ENCODE results near the gene CCDC80.

The CCDC80 gene

GRCh38 chr3:112594856-112595255 lies 46.1 kb downstream of the CCDC80 start:
- Histone ChIP-seq H3K36me3 (ENCODE audit: control insufficient read depth, insufficient read depth, low read length) (no peaks in the 10 kb centered on the region), H3K9me3 (ENCODE audit: control insufficient read depth, low read length) (no peaks in the 10 kb centered on the region), H3K4me3 (ENCODE audit: insufficient read depth, low read depth, low read length) (no peak overlapping the region), H3K4me1 (ENCODE audit: control insufficient read depth, insufficient read depth, low read length) (no peaks in the 10 kb centered on the region), H3K27me3 (ENCODE audit: control insufficient read depth, insufficient read depth, low read length, poor library complexity, severe bottlenecking) (no peaks in the 10 kb centered on the region), H3K27ac (ENCODE audit: insufficient read depth, low read depth, low read length, poor library complexity, severe bottlenecking) (no peak overlapping the region)
- 96 to 100% methylated on average over 1 to 2 of the region's 2 CpGs for WGBS, 2 experiments

DNA sequence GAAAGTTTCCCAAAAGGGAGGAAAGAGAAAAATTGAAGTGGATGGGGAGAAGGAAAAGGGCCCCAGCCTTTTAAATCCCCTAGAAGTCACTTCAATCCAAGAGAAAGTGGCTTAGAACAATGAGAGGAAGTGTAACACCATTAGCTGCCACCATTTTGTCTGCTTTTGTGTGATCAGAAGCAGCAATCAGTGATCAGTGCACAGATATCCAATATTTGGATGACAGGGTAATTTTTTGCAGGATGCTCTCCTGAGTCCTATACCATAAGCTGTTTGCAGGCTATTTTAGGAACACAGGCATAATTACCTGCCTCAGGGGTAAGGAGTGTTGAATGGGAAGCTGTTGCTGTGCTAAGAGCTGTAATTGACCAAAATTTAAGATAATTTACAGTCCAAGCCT lies 47.7 kb downstream of the CCDC80 start:
- no peaks in the 10 kb centered on the region for H3K27me3 ChIP-seq (ENCODE audit: control insufficient read depth, insufficient read depth, low read length, poor library complexity, severe bottlenecking)
- H3K36me3 ChIP-seq (ENCODE audit: control insufficient read depth, insufficient read depth, low read length): no peaks in the 10 kb centered on the region
- H3K9me3 ChIP-seq (ENCODE audit: control insufficient read depth, low read length): no peaks in the 10 kb centered on the region
- H3K27ac ChIP-seq (ENCODE audit: insufficient read depth, low read depth, low read length, poor library complexity, severe bottlenecking): no peak overlapping the region
- no peak overlapping the region for H3K4me3 ChIP-seq (ENCODE audit: insufficient read depth, low read depth, low read length)
- H3K4me1 ChIP-seq (ENCODE audit: control insufficient read depth, insufficient read depth, low read length): no peaks in the 10 kb centered on the region

- Histone ChIP-seq H3K9me3 (ENCODE audit: control insufficient read depth, low read length) (no peaks in the 10 kb centered on the region), H3K27ac (ENCODE audit: insufficient read depth, low read depth, low read length, poor library complexity, severe bottlenecking) (no peak overlapping the region), H3K27me3 (ENCODE audit: control insufficient read depth, insufficient read depth, low read length, poor library complexity, severe bottlenecking) (no peaks in the 10 kb centered on the region), H3K4me3 (ENCODE audit: insufficient read depth, low read depth, low read length) (no peak overlapping the region), H3K36me3 (ENCODE audit: control insufficient read depth, insufficient read depth, low read length) (peaks cover 11% of the 10 kb centered on the region), H3K4me1 (ENCODE audit: control insufficient read depth, insufficient read depth, low read length) (no peaks in the 10 kb centered on the region)
- 83% methylated on average over 1 of the region's 1 CpG; no CpG with 5 or more reads in 1 of the 2 experiments for WGBS, 2 experiments
These were observed 53.6 kb downstream of the CCDC80 start for GRCh38 chr3:112587336-112587735.

GRCh38 chr3:112585782-112586181 lies 55.2 kb downstream of the CCDC80 start:
- no peaks in the 10 kb centered on the region for H3K9me3 ChIP-seq (ENCODE audit: control insufficient read depth, low read length)
- H3K27ac ChIP-seq (ENCODE audit: insufficient read depth, low read depth, low read length, poor library complexity, severe bottlenecking): no peak overlapping the region
- peaks cover 11% of the 10 kb centered on the region for H3K36me3 ChIP-seq (ENCODE audit: control insufficient read depth, insufficient read depth, low read length)
- H3K27me3 ChIP-seq (ENCODE audit: control insufficient read depth, insufficient read depth, low read length, poor library complexity, severe bottlenecking): no peaks in the 10 kb centered on the region
- no peaks in the 10 kb centered on the region for H3K4me1 ChIP-seq (ENCODE audit: control insufficient read depth, insufficient read depth, low read length)
- no peak overlapping the region for H3K4me3 ChIP-seq (ENCODE audit: insufficient read depth, low read depth, low read length)

- H3K27me3 ChIP-seq (ENCODE audit: control insufficient read depth, insufficient read depth, low read length, poor library complexity, severe bottlenecking): no peaks in the 10 kb centered on the region
- no peak overlapping the region for H3K4me3 ChIP-seq (ENCODE audit: insufficient read depth, low read depth, low read length)
- 73 to 97% methylated on average over 2 to 3 of the region's 3 CpGs for WGBS, 2 experiments
These were observed 57.8 kb downstream of the CCDC80 start for GRCh38 chr3:112583105-112583504.

DNA sequence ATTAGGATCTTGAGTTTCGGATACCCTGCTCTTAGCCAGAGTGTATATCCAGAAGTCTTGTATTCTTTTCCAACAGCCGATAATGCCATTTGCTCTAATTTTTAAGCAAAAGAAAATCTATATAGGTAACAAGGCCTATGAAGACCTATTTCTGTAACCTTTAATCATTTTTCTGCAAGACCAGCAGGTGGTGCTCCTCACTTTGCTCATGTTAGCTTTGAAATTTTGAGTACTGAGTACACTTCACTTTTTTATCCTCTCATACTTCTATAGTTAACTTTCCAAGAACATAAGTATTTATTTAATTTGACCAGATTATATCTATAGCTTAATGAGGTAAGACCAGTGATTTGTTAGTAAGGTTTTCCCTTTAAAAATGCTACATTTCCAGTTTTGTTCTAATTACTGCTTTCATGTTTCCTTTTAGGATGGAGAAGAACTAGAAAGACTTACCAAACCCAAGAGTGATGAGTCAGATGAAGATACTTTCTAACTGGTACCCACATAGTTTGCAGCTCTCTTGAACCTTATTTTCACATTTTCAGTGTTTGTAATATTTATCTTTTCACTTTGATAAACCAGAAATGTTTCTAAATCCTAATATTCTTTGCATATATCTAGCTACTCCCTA lies 58.6 kb downstream of the CCDC80 start:
- 89 to 91% methylated on average over 2 of the region's 2 CpGs for WGBS, 2 experiments
- no peak overlapping the region for H3K27ac ChIP-seq (ENCODE audit: insufficient read depth, low read depth, low read length, poor library complexity, severe bottlenecking)
- no peaks in the 10 kb centered on the region for H3K27me3 ChIP-seq (ENCODE audit: control insufficient read depth, insufficient read depth, low read length, poor library complexity, severe bottlenecking)
- H3K36me3 ChIP-seq (ENCODE audit: control insufficient read depth, insufficient read depth, low read length): peaks cover 15% of the 10 kb centered on the region
- H3K4me1 ChIP-seq (ENCODE audit: control insufficient read depth, insufficient read depth, low read length): no peaks in the 10 kb centered on the region
- H3K4me3 ChIP-seq (ENCODE audit: insufficient read depth, low read depth, low read length): no peak overlapping the region
- H3K9me3 ChIP-seq (ENCODE audit: control insufficient read depth, low read length): no peaks in the 10 kb centered on the region

More at GRCh38 chr3:112583105-112583504, 57.8 kb downstream of the CCDC80 start:
- Histone ChIP-seq H3K4me1 (ENCODE audit: control insufficient read depth, insufficient read depth, low read length) (no peaks in the 10 kb centered on the region), H3K9me3 (ENCODE audit: control insufficient read depth, low read length) (no peaks in the 10 kb centered on the region), H3K27ac (ENCODE audit: insufficient read depth, low read depth, low read length, poor library complexity, severe bottlenecking) (no peak overlapping the region), H3K36me3 (ENCODE audit: control insufficient read depth, insufficient read depth, low read length) (peaks cover 15% of the 10 kb centered on the region)

- Histone ChIP-seq H3K4me1 (ENCODE audit: control insufficient read depth, insufficient read depth, low read length) (no peaks in the 10 kb centered on the region), H3K27ac (ENCODE audit: insufficient read depth, low read depth, low read length, poor library complexity, severe bottlenecking) (no peak overlapping the region), H3K4me3 (ENCODE audit: insufficient read depth, low read depth, low read length) (no peak overlapping the region), H3K27me3 (ENCODE audit: control insufficient read depth, insufficient read depth, low read length, poor library complexity, severe bottlenecking) (no peaks in the 10 kb centered on the region), H3K36me3 (ENCODE audit: control insufficient read depth, insufficient read depth, low read length) (peaks cover 15% of the 10 kb centered on the region), H3K9me3 (ENCODE audit: control insufficient read depth, low read length) (no peaks in the 10 kb centered on the region)
- WGBS, 2 experiments: 95 to 99% methylated on average over 3 of the region's 3 CpGs
These were observed 61.2 kb downstream of the CCDC80 start for GRCh38 chr3:112579697-112580096.

DNA sequence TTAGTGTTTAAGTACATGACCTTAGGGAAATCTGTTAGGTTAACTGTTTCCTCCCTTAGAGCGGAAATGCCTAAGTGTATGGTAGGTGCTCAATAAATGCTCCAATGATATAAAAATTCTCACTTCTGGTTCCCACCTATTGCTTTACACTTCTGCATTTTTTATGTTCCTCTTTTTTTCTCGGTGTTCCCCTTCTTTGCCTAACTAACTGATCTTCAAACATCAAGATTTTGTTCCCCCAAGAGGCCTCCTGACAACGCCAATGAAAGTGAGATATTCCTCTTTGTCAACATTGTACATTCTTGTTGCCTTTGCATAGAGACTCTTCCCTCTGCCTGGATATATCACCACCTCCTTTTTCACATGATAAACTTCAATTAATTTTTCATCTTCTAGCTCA lies 61.7 kb downstream of the CCDC80 start:
- WGBS, 2 experiments: 95% methylated on average over 2 to 3 of the region's 3 CpGs
- H3K4me3 ChIP-seq (ENCODE audit: insufficient read depth, low read depth, low read length): no peak overlapping the region
- no peaks in the 10 kb centered on the region for H3K9me3 ChIP-seq (ENCODE audit: control insufficient read depth, low read length)
- H3K27ac ChIP-seq (ENCODE audit: insufficient read depth, low read depth, low read length, poor library complexity, severe bottlenecking): no peak overlapping the region
- H3K4me1 ChIP-seq (ENCODE audit: control insufficient read depth, insufficient read depth, low read length): no peaks in the 10 kb centered on the region
- peaks cover 15% of the 10 kb centered on the region for H3K36me3 ChIP-seq (ENCODE audit: control insufficient read depth, insufficient read depth, low read length)
- no peaks in the 10 kb centered on the region for H3K27me3 ChIP-seq (ENCODE audit: control insufficient read depth, insufficient read depth, low read length, poor library complexity, severe bottlenecking)

DNA sequence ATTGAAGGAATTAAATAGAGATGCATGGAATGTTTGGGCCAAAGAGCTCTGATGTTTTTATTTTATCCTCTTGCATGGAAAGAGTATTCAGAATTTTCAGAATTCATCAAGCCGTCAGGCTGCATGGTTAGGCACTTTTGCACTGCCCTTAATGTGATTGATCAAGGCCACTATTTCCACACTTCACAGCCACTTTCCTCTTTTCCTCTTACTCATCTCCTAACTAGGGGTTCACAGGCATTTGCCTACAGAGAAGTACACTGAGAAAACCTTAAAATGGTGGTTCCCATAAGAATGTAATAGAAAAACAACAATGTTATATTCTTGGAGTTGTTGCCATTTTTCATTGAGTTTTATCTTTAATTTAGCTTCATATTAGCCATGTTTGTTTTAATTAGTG lies 68.2 kb downstream of the CCDC80 start:
- peaks cover 19% of the 10 kb centered on the region for H3K36me3 ChIP-seq (ENCODE audit: control insufficient read depth, insufficient read depth, low read length)
- no peaks in the 10 kb centered on the region for H3K27me3 ChIP-seq (ENCODE audit: control insufficient read depth, insufficient read depth, low read length, poor library complexity, severe bottlenecking)
- 88 to 97% methylated on average over 1 of the region's 1 CpG for WGBS, 2 experiments
- H3K27ac ChIP-seq (ENCODE audit: insufficient read depth, low read depth, low read length, poor library complexity, severe bottlenecking): no peak overlapping the region
- H3K9me3 ChIP-seq (ENCODE audit: control insufficient read depth, low read length): no peaks in the 10 kb centered on the region
- no peaks in the 10 kb centered on the region for H3K4me1 ChIP-seq (ENCODE audit: control insufficient read depth, insufficient read depth, low read length)
- no peak overlapping the region for H3K4me3 ChIP-seq (ENCODE audit: insufficient read depth, low read depth, low read length)

DNA sequence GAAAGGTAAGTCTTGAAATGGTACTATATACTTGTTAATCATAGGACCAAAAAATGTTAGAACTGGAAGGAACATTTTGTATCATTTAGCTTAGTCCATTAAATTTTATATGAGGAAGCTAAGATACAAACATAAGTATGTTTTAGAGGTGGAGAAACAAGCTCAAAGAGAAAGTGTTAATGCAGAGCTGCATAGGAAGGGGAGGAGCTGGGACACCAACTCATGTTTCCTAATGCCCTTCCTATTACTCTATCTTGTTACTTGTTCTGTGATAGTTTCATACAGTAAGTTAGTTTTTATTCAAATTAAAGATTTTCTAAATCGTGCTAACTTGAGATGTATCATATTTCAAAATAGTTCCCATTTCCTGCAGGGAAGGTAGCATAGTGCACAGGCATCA lies 71.7 kb downstream of the CCDC80 start:
- 100% methylated on average over 1 of the region's 1 CpG; no CpG with 5 or more reads in 1 of the 2 experiments for WGBS, 2 experiments
- Histone ChIP-seq H3K36me3 (ENCODE audit: control insufficient read depth, insufficient read depth, low read length) (peaks cover 22% of the 10 kb centered on the region), H3K9me3 (ENCODE audit: control insufficient read depth, low read length) (no peaks in the 10 kb centered on the region)

DNA sequence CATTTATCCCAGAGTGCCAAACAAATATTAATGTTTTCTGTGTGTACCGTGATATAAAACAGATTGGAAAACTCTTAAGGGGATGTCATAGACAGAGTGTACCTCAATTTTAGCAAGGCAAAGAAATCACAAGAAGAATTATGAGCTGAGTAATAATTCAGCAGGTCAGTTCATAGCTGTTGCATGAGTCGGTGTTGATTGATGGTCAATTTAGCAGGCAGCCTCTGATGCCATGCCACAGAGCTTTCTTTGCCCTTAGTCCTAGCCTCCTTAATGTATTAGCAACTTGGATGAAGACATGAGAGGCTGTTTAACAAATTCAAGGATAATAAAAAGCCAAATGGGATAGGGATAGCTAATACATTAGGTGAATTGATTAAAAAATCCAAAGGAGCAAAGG lies 72.3 kb downstream of the CCDC80 start:
- Histone ChIP-seq H3K27ac (ENCODE audit: insufficient read depth, low read depth, low read length, poor library complexity, severe bottlenecking) (no peak overlapping the region), H3K27me3 (ENCODE audit: control insufficient read depth, insufficient read depth, low read length, poor library complexity, severe bottlenecking) (no peaks in the 10 kb centered on the region), H3K36me3 (ENCODE audit: control insufficient read depth, insufficient read depth, low read length) (peaks cover 22% of the 10 kb centered on the region), H3K4me1 (ENCODE audit: control insufficient read depth, insufficient read depth, low read length) (no peaks in the 10 kb centered on the region), H3K4me3 (ENCODE audit: insufficient read depth, low read depth, low read length) (no peak overlapping the region), H3K9me3 (ENCODE audit: control insufficient read depth, low read length) (no peaks in the 10 kb centered on the region)
- 96 to 100% methylated on average over 2 of the region's 2 CpGs for WGBS, 2 experiments

More for the DNA sequence above, 71.7 kb downstream of the CCDC80 start:
- H3K4me3 ChIP-seq (ENCODE audit: insufficient read depth, low read depth, low read length): no peak overlapping the region
- no peaks in the 10 kb centered on the region for H3K4me1 ChIP-seq (ENCODE audit: control insufficient read depth, insufficient read depth, low read length)
- no peak overlapping the region for H3K27ac ChIP-seq (ENCODE audit: insufficient read depth, low read depth, low read length, poor library complexity, severe bottlenecking)
- H3K27me3 ChIP-seq (ENCODE audit: control insufficient read depth, insufficient read depth, low read length, poor library complexity, severe bottlenecking): no peaks in the 10 kb centered on the region

Data from ectodermal cell (in vitro differentiated cells).